ENCODE results near the gene CCL18.

DNA sequence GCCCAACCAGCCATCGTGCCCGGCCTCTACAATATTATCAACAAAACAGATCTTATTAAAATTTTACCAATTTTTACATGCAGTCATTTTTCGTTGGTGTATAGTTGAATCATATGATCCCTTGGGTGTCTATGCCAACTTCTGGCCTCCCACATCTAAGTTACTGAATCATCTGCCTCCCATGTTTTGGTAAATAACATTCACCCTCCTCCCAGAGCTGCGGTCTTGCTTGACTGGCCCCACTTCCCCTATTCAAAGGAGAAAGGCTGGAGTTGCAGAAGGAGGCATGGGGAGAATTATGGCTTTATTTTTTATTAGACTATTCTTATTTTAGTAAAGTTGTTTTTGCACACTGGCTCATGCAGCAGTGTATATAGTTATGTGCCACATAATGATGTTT lies 27.8 kb upstream of the CCL18 start:
- no peak for TF ChIP-seq POLR2A (IDR thresholded peaks at IDR 0.05)
- TF ChIP-seq CTCF (IDR thresholded peaks at IDR 0.05): no peak
